KMS-11 (cell line): Measurements from ENCODE around the gene SEMA6C.
A peak's percentile ranks its signal among the peaks of the same experiment; 100 is the strongest.

Source experiments
- H2AFZ ChIP-seq: fragments of 200-600 bp; sonication (generic); 2 replicates; pipeline ENCODE4 v1.6.1; 2016; ENCODE audit warnings: antibody characterized with exemption, mixed run types, low read depth
- H3K27ac ChIP-seq: fragments of 200-600 bp; sonication (generic); 2 replicates; pipeline ENCODE4 v1.6.1; 2016; ENCODE audit warnings: mild to moderate bottlenecking, mixed run types
- H3K27me3 ChIP-seq: fragments of 200-600 bp; sonication (generic); 2 replicates; pipeline ENCODE4 v1.6.1; 2017; ENCODE audit warnings: mild to moderate bottlenecking, low read depth, mixed run types, moderate library complexity; ENCODE audit not compliant: insufficient read depth
- H3K36me3 ChIP-seq: fragments of 200-600 bp; sonication (generic); 2 replicates; pipeline ENCODE4 v1.6.1; 2017; ENCODE audit warnings: mild to moderate bottlenecking, mixed run types; ENCODE audit not compliant: insufficient read depth
- H3K4me1 ChIP-seq: fragments of 200-600 bp; sonication (generic); 2 replicates; pipeline ENCODE4 v1.6.1; 2016; ENCODE audit warnings: mild to moderate bottlenecking, low read depth, mixed run types; ENCODE audit not compliant: poor library complexity, severe bottlenecking
- H3K4me2 ChIP-seq: fragments of 200-600 bp; sonication (generic); 2 replicates; pipeline ENCODE4 v1.7.0; 2016; ENCODE audit warnings: mild to moderate bottlenecking, mixed run types
- H3K4me3 ChIP-seq: fragments of 200-600 bp; sonication (generic); IDR thresholded peaks from 2 replicates; pipeline ENCODE4 v1.6.1; 2017; ENCODE audit warnings: low read depth, low read length, mixed read lengths; ENCODE audit not compliant: insufficient read depth
- H3K79me2 ChIP-seq: fragments of 200-600 bp; sonication (generic); 2 replicates; pipeline ENCODE4 v1.6.1; 2016; ENCODE audit warnings: low read depth, mixed run types; ENCODE audit not compliant: insufficient read depth
- H3K9ac ChIP-seq: fragments of 200-600 bp; sonication (generic); 2 replicates; pipeline ENCODE4 v1.6.1; 2016; ENCODE audit warnings: mild to moderate bottlenecking, mixed run types
- H4K20me1 ChIP-seq: fragments of 200-600 bp; sonication (generic); 2 replicates; pipeline ENCODE4 v1.6.1; 2016; ENCODE audit warnings: mild to moderate bottlenecking, mixed run types; ENCODE audit not compliant: insufficient read depth
- TF ChIP-seq, protein P1 (sequence below): fragments of 200-600 bp; sonication (generic); conservative IDR thresholded peaks from 2 replicates; pipeline ENCODE4 v1.6.1; 2017; ENCODE audit warnings: low read depth, mild to moderate bottlenecking, antibody characterized with exemption, low read length, moderate library complexity, mixed read lengths

Gene SEMA6C

GRCh38 chr1:151176514-151177045, 30.1 kb upstream of the SEMA6C start:
- Histone ChIP-seq H3K79me2 (no peaks in the 10 kb centered on the region), H3K4me1 (no peaks in the 10 kb centered on the region), H3K27ac (no peak overlapping the region), H2AFZ (no peak overlapping the region), H3K4me3 (no peak overlapping the region), H3K36me3 (peaks cover 9% of the 10 kb centered on the region; the same call in 1 of the 2 replicates), H3K27me3 (no peaks in the 10 kb centered on the region), H3K4me2 (no peak overlapping the region), H3K9ac (no peak overlapping the region), H4K20me1 (no peaks in the 10 kb centered on the region)
- TF ChIP-seq, protein P1, sequence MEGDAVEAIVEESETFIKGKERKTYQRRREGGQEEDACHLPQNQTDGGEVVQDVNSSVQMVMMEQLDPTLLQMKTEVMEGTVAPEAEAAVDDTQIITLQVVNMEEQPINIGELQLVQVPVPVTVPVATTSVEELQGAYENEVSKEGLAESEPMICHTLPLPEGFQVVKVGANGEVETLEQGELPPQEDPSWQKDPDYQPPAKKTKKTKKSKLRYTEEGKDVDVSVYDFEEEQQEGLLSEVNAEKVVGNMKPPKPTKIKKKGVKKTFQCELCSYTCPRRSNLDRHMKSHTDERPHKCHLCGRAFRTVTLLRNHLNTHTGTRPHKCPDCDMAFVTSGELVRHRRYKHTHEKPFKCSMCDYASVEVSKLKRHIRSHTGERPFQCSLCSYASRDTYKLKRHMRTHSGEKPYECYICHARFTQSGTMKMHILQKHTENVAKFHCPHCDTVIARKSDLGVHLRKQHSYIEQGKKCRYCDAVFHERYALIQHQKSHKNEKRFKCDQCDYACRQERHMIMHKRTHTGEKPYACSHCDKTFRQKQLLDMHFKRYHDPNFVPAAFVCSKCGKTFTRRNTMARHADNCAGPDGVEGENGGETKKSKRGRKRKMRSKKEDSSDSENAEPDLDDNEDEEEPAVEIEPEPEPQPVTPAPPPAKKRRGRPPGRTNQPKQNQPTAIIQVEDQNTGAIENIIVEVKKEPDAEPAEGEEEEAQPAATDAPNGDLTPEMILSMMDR: no peak

GRCh38 chr1:151175863-151176262, 29.4 kb upstream of the SEMA6C start, which contains the start of gene TMOD4:
TSS of gene TMOD4 (minus strand) at chr1:151175981. CDS start at chr1:151174875, 1,106 bp downstream.
- Histone ChIP-seq H4K20me1 (no peaks in the 10 kb centered on the region), H3K9ac (no peak within 1 kb of the TSS), H3K4me1 (no peaks in the 10 kb centered on the region), H3K79me2 (no peaks in the 10 kb centered on the region), H3K27me3 (no peaks in the 10 kb centered on the region), H3K36me3 (peaks cover 9% of the 10 kb centered on the region; the same call in 1 of the 2 replicates), H3K4me3 (no peak within 1 kb of the TSS), H2AFZ (no peak within 1 kb of the TSS), H3K4me2 (no peak within 1 kb of the TSS), H3K27ac (no peak within 1 kb of the TSS)
- TF ChIP-seq, protein P1: peak; percentile 97

- Histone ChIP-seq H3K36me3 (peaks cover 9% of the 10 kb centered on the region; the same call in 1 of the 2 replicates), H3K79me2 (no peaks in the 10 kb centered on the region), H3K27me3 (no peaks in the 10 kb centered on the region), H2AFZ (no peak overlapping the region), H3K4me1 (no peaks in the 10 kb centered on the region), H3K27ac (no peak overlapping the region), H3K4me2 (no peak overlapping the region), H3K4me3 (no peak overlapping the region), H3K9ac (no peak overlapping the region), H4K20me1 (no peaks in the 10 kb centered on the region)
- TF ChIP-seq, protein P1: no peak
Observed at GRCh38 chr1:151175041-151175741, 28.8 kb upstream of the SEMA6C start.

GRCh38 chr1:151171190-151171589, 24.8 kb upstream of the SEMA6C start:
- TF ChIP-seq, protein P1: no peak
- no peaks in the 10 kb centered on the region for H3K27me3 ChIP-seq

More at GRCh38 chr1:151171190-151171589, 24.8 kb upstream of the SEMA6C start:
- Histone ChIP-seq H3K4me3 (no peak overlapping the region), H3K9ac (no peak overlapping the region), H3K36me3 (peaks cover 7% of the 10 kb centered on the region; the same call in 1 of the 2 replicates), H3K4me2 (no peak overlapping the region), H3K79me2 (peaks cover 15% of the 10 kb centered on the region), H4K20me1 (no peaks in the 10 kb centered on the region), H3K4me1 (peaks cover 14% of the 10 kb centered on the region), H2AFZ (no peak overlapping the region), H3K27ac (no peak overlapping the region)
